Measurements from ENCODE around the gene MCTP2.
"Not testable (repeated sequence)": the region's sequence is repeated elsewhere in the genome, so short reads cannot be mapped to it uniquely, and the experiment has no call there.

Gene MCTP2

GRCh38 chr15:94235646-94236045, 4.3 kb downstream of the MCTP2 start:
- no peak for DNase-seq

- no peak for DNase-seq
These were observed 5.2 kb downstream of the MCTP2 start for GRCh38 chr15:94236608-94237007.

GRCh38 chr15:94237903-94238302, 6.5 kb downstream of the MCTP2 start:
- no peak for DNase-seq

GRCh38 chr15:94238539-94239118, 7.3 kb downstream of the MCTP2 start:
- no peak for DNase-seq

GRCh38 chr15:94239474-94239873, 8.1 kb downstream of the MCTP2 start:
- DNase-seq: no peak

GRCh38 chr15:94240480-94240879, 9.1 kb downstream of the MCTP2 start:
- no peak for DNase-seq

GRCh38 chr15:94242257-94242656, 10.9 kb downstream of the MCTP2 start:
- no peak for DNase-seq

GRCh38 chr15:94243003-94243402, 11.6 kb downstream of the MCTP2 start:
- not testable (repeated sequence) for DNase-seq

- DNase-seq: no peak
These were observed 12.1 kb downstream of the MCTP2 start for GRCh38 chr15:94243418-94243817.

GRCh38 chr15:94246016-94246415, 14.7 kb downstream of the MCTP2 start:
- DNase-seq: no peak

- DNase-seq: no peak
These were observed 16.7 kb downstream of the MCTP2 start for GRCh38 chr15:94247789-94248638.

GRCh38 chr15:94250801-94251200, 19.4 kb downstream of the MCTP2 start:
- DNase-seq: no peak

- DNase-seq: no peak
These were observed 20.9 kb downstream of the MCTP2 start for GRCh38 chr15:94252223-94252766.

- DNase-seq: no peak
These were observed 21.6 kb downstream of the MCTP2 start for GRCh38 chr15:94252906-94253491.

GRCh38 chr15:94253742-94254141, 22.4 kb downstream of the MCTP2 start:
- no peak for DNase-seq

- no peak for DNase-seq
These were observed 24.2 kb downstream of the MCTP2 start for GRCh38 chr15:94255540-94255939.

GRCh38 chr15:94256511-94256910, 25.1 kb downstream of the MCTP2 start:
- no peak for DNase-seq

GRCh38 chr15:94257776-94258175, 26.4 kb downstream of the MCTP2 start:
- DNase-seq: not testable (repeated sequence)

GRCh38 chr15:94258246-94258645, 26.9 kb downstream of the MCTP2 start:
- no peak for DNase-seq

GRCh38 chr15:94259121-94259751, 27.9 kb downstream of the MCTP2 start:
- no peak for DNase-seq

GRCh38 chr15:94259863-94260262, 28.5 kb downstream of the MCTP2 start:
- no peak for DNase-seq

- no peak for DNase-seq
These were observed 30.8 kb downstream of the MCTP2 start for GRCh38 chr15:94262201-94262600.
